Osteoblast (primary cell): ENCODE results near the gene FAN1. TPM values are rescaled to one million over a fixed set of nuclear protein-coding genes. Genes with fewer than 3 reads are reported as not detected.

Experiments used
- DNase-seq: peaks from one replicate; pipeline ENCODE4 v3.0.0; 2011; ENCODE audit warnings: low spot score, mixed read lengths; ENCODE audit not compliant: insufficient read length; ENCODE audit errors: missing footprints
- H2AFZ ChIP-seq: 2 replicates; pipeline ENCODE4 v1.6.0; 2011; ENCODE audit warnings: mild to moderate bottlenecking, low read length
- H3K27ac ChIP-seq: 2 replicates; pipeline ENCODE4 v1.5.1; 2011; ENCODE audit warnings: mild to moderate bottlenecking, low read depth, low read length, moderate library complexity
- H3K27me3 ChIP-seq: 2 replicates; pipeline ENCODE4 v1.6.0; 2012; ENCODE audit warnings: mild to moderate bottlenecking, control low read depth, inconsistent platforms, low read length, moderate library complexity; ENCODE audit not compliant: insufficient read depth
- H3K36me3 ChIP-seq: 2 replicates; pipeline ENCODE4 v1.5.1; 2011; ENCODE audit warnings: mild to moderate bottlenecking, low read length, control low read depth, moderate library complexity; ENCODE audit not compliant: insufficient read depth
- H3K4me1 ChIP-seq: 2 replicates; pipeline ENCODE4 v1.5.1; 2011; ENCODE audit warnings: mild to moderate bottlenecking, low read length, control low read depth, moderate library complexity; ENCODE audit not compliant: insufficient read depth
- H3K4me2 ChIP-seq: 2 replicates; pipeline ENCODE4 v1.6.0; 2011; ENCODE audit warnings: mild to moderate bottlenecking, low read length; ENCODE audit not compliant: insufficient read depth
- H3K4me3 ChIP-seq: fragments of 200-600 bp; sonication (generic); 3 replicates; pipeline ENCODE4 v1.5.1; 2012; ENCODE audit warnings: mild to moderate bottlenecking, low read length, inconsistent platforms; ENCODE audit not compliant: insufficient read depth
- H3K79me2 ChIP-seq: 2 replicates; pipeline ENCODE4 v1.6.0; 2012; ENCODE audit warnings: mild to moderate bottlenecking, low read length, control low read depth, inconsistent platforms; ENCODE audit not compliant: insufficient read depth
- H3K9me3 ChIP-seq: 2 replicates; pipeline ENCODE4 v1.5.1; 2011; ENCODE audit warnings: low read depth, low read length, control low read depth
- H4K20me1 ChIP-seq: 2 replicates; pipeline ENCODE4 v1.6.0; 2012; ENCODE audit warnings: mild to moderate bottlenecking, low read length, control low read depth; ENCODE audit not compliant: insufficient read depth
- CTCF ChIP-seq: IDR thresholded peaks from 2 replicates; pipeline ENCODE4 v1.5.1; 2011; ENCODE audit warnings: mild to moderate bottlenecking, low read depth, low read length, moderate library complexity; ENCODE audit errors: extremely low read depth
- total RNA-seq: library from RNA; depleted of rRNA; stranded (reverse); fragments of >200 nt; gene quantifications from 2 replicates; pipeline ENCODE4 v1.2.3, GENCODE V29; 2012

The FAN1 gene
- total RNA-seq, 1 donor, result 16.3 TPM

- TF ChIP-seq CTCF, result no peak
- Histone ChIP-seq H3K36me3 (peaks cover 53% of the 10 kb centered on the region), H4K20me1 (no peaks in the 10 kb centered on the region), H2AFZ (no peak overlapping the region), H3K4me3 (no peak overlapping the region), H3K4me1 (no peaks in the 10 kb centered on the region), H3K27me3 (no peaks in the 10 kb centered on the region), H3K4me2 (no peak overlapping the region), H3K79me2 (peaks cover 2% of the 10 kb centered on the region), H3K27ac (no peak overlapping the region), H3K9me3 (no peaks in the 10 kb centered on the region)
- DNase-seq, result no peak
Observed at GRCh38 chr15:30930422-30930821, 26.7 kb downstream of the FAN1 start.

- Histone ChIP-seq H2AFZ (no peak overlapping the region), H3K4me2 (no peak overlapping the region), H3K4me1 (no peaks in the 10 kb centered on the region), H3K27me3 (no peaks in the 10 kb centered on the region), H3K9me3 (no peaks in the 10 kb centered on the region), H3K36me3 (peaks cover 46% of the 10 kb centered on the region), H4K20me1 (no peaks in the 10 kb centered on the region), H3K27ac (no peak overlapping the region), H3K4me3 (no peak overlapping the region), H3K79me2 (peaks cover 2% of the 10 kb centered on the region)
- no peak for TF ChIP-seq CTCF
- no peak for DNase-seq
Observed at GRCh38 chr15:30933293-30933692, 29.6 kb downstream of the FAN1 start.

GRCh38 chr15:30939161-30939560 lies 35.4 kb downstream of the FAN1 start:
- no peak for TF ChIP-seq CTCF
- Histone ChIP-seq H3K27ac (no peak overlapping the region), H2AFZ (no peak overlapping the region), H3K4me3 (no peak overlapping the region), H3K27me3 (no peaks in the 10 kb centered on the region), H3K4me2 (no peak overlapping the region), H3K36me3 (peaks cover 77% of the 10 kb centered on the region), H3K9me3 (no peaks in the 10 kb centered on the region), H3K79me2 (no peaks in the 10 kb centered on the region), H3K4me1 (no peaks in the 10 kb centered on the region), H4K20me1 (no peaks in the 10 kb centered on the region)
- DNase-seq, result no peak

GRCh38 chr15:30940359-30940758 lies 36.6 kb downstream of the FAN1 start:
- H3K4me3 ChIP-seq, result no peak overlapping the region
- H2AFZ ChIP-seq, result no peak overlapping the region
- H3K27ac ChIP-seq, result no peak overlapping the region
- no peaks in the 10 kb centered on the region for H3K9me3 ChIP-seq
- H4K20me1 ChIP-seq, result no peaks in the 10 kb centered on the region
- H3K36me3 ChIP-seq, result peaks cover 86% of the 10 kb centered on the region
- H3K4me2 ChIP-seq, result no peak overlapping the region
- no peaks in the 10 kb centered on the region for H3K27me3 ChIP-seq
- no peaks in the 10 kb centered on the region for H3K4me1 ChIP-seq
- no peak for TF ChIP-seq CTCF
- no peaks in the 10 kb centered on the region for H3K79me2 ChIP-seq
- no peak for DNase-seq
